Kidney (tissue), 14 donors: ENCODE results near the gene DCT. TPM values are rescaled to one million over a fixed set of nuclear protein-coding genes. Genes with fewer than 3 reads are reported as not detected.

Experiments used
- DNase-seq, 5 donors: peaks; one replicate each; pipeline ENCODE4 v3.0.0-alpha.2; 2013 to 2020
- FAIRE-seq: peaks from 2 replicates; lab custom pipeline; 2012; peaks lifted over from hg19 to GRCh38; lab: Jason Lieb, UNC
- H3K27ac ChIP-seq, 2 donors: one replicate each; pipeline ENCODE4 v1.7.0; 2013; ENCODE audit warnings: low read depth in 2 of 2, low read length in 2 of 2, inconsistent platforms in 1 of 2
- H3K27me3 ChIP-seq: one replicate; pipeline ENCODE4 v1.7.1; 2013; ENCODE audit warnings: low read length, inconsistent platforms; ENCODE audit not compliant: control insufficient read depth, insufficient read depth
- H3K36me3 ChIP-seq, 3 donors: one replicate each; pipeline versions ENCODE4 v1.7.0 to v1.7.1; 2013; ENCODE audit warnings: low read length in 3 of 3, control low read depth in 1 of 3, inconsistent platforms in 1 of 3; ENCODE audit not compliant: insufficient read depth in 3 of 3, control insufficient read depth in 2 of 3
- H3K4me1 ChIP-seq, 3 donors: one replicate each; pipeline versions ENCODE4 v1.7.0 to v1.7.1; 2013; ENCODE audit warnings: low read length in 3 of 3, inconsistent platforms in 1 of 3, low read depth in 1 of 3; ENCODE audit not compliant: control insufficient read depth in 2 of 3, insufficient read depth in 2 of 3
- H3K4me3 ChIP-seq, 3 donors: one replicate each; pipeline versions ENCODE4 v1.7.0 to v1.8.1; 2013; ENCODE audit warnings: low read length in 3 of 3, control low read depth in 1 of 3, inconsistent platforms in 1 of 3
- H3K9ac ChIP-seq, 3 donors: one replicate each; pipeline versions ENCODE4 v1.7.0 to v1.7.1; 2013; ENCODE audit warnings: low read length in 3 of 3, control low read depth in 1 of 3, inconsistent platforms in 1 of 3
- H3K9me3 ChIP-seq, 3 donors: one replicate each; pipeline versions ENCODE4 v1.7.0 to v1.7.1; 2013; ENCODE audit warnings: low read length in 3 of 3, control low read depth in 1 of 3, inconsistent platforms in 1 of 3; ENCODE audit not compliant: control insufficient read depth in 2 of 3, insufficient read depth in 1 of 3
- CTCF ChIP-seq: IDR thresholded peaks from 3 replicates; pipeline ENCODE4 v1.5.1; 2012; ENCODE audit warnings: mild to moderate bottlenecking, moderate library complexity, borderline replicate concordance; ENCODE audit not compliant: insufficient read depth; ENCODE audit errors: extremely low read depth
- intact Hi-C: fragments of 100-400 bp; cut with DNase I; formaldehyde crosslinking; loops from one replicate; pipeline ENCODE4 v1.11.1; 2022
- polyA plus RNA-seq: library from polyadenylated mRNA; stranded (reverse); fragments of 350-450 nt; fragmentation: Illumina TruSeq; extraction: RNeasy Lipid Tissue Mini Kit (QIAGEN cat#74804); gene quantifications from one replicate; pipeline ENCODE4 v1.2.3, GENCODE V29; 2014; ENCODE audit warnings: low read depth, low replicate concordance; ENCODE audit not compliant: insufficient read depth
- total RNA-seq: library from RNA; stranded (reverse); fragmentation: NEBNext Ultra II Directional; extraction: Animal tissue kit (Norgen Biotek cat#: 25700); gene quantifications from one replicate; pipeline ENCODE4 v1.2.1, GENCODE V29; 2021
- donor health status: control.
- donor health status: control.
- donor health status: control.
- donor health status: control.
- donor health status: control.
- donor health status: DM: yes; HTN: yes; CAD: no.
- donor health status: Normal renal cell carcinoma (clear cell type).

Gene DCT
- total and polyA plus RNA-seq, 2 donors from 2014 or later: 0.11 to 0.13 TPM

GRCh38 chr13:94495806-94496205 lies 16.3 kb upstream of the DCT start:
- H3K4me1 ChIP-seq: no peaks in the 10 kb centered on the region
- no peak for TF ChIP-seq CTCF
- no peak for DNase-seq
- no peak overlapping the region for H3K27ac ChIP-seq
- no peaks in the 10 kb centered on the region for H3K9me3 ChIP-seq
- H3K36me3 ChIP-seq: no peaks in the 10 kb centered on the region
- H3K9ac ChIP-seq: no peak overlapping the region
- no peak for FAIRE-seq
- H3K27me3 ChIP-seq: no peaks in the 10 kb centered on the region
- H3K4me3 ChIP-seq: no peak overlapping the region
- intact Hi-C loops: no loop called here

GRCh38 chr13:94494026-94494425 lies 14.5 kb upstream of the DCT start:
- Histone ChIP-seq H3K27me3 (no peaks in the 10 kb centered on the region), H3K4me3 (no peak overlapping the region), H3K27ac (no peak overlapping the region), H3K36me3 (no peaks in the 10 kb centered on the region), H3K9me3 (no peaks in the 10 kb centered on the region), H3K4me1 (no peaks in the 10 kb centered on the region), H3K9ac (no peak overlapping the region)
- DNase-seq (no peak), FAIRE-seq (no peak)
- no peak for TF ChIP-seq CTCF
- intact Hi-C loops: no loop called here

GRCh38 chr13:94487043-94487442 lies 7.6 kb upstream of the DCT start:
- H3K27ac ChIP-seq: no peak overlapping the region
- peaks cover 0 to 2% (median 0%) of the 10 kb centered on the region in 3 donors for H3K4me1 ChIP-seq
- no peaks in the 10 kb centered on the region for H3K9me3 ChIP-seq
- intact Hi-C loops: no loop called here
- no peak for TF ChIP-seq CTCF
- H3K36me3 ChIP-seq: no peaks in the 10 kb centered on the region
- H3K27me3 ChIP-seq: no peaks in the 10 kb centered on the region
- no peak overlapping the region for H3K4me3 ChIP-seq
- FAIRE-seq: no peak
- DNase-seq: no peak
- no peak overlapping the region for H3K9ac ChIP-seq

GRCh38 chr13:94483970-94484369 lies 4.5 kb upstream of the DCT start:
- Histone ChIP-seq H3K36me3 (no peaks in the 10 kb centered on the region), H3K9ac (no peak overlapping the region), H3K4me1 (peaks cover 0 to 2% (median 0%) of the 10 kb centered on the region in 3 donors), H3K4me3 (no peak overlapping the region), H3K27ac (no peak overlapping the region), H3K9me3 (no peaks in the 10 kb centered on the region), H3K27me3 (no peaks in the 10 kb centered on the region)
- FAIRE-seq (no peak), DNase-seq (no peak)
- TF ChIP-seq CTCF: no peak
- intact Hi-C loops: no loop called here
